Measurements from ENCODE around the gene VPS4B. TPM values are rescaled to one million over a fixed set of nuclear protein-coding genes. Genes with fewer than 3 reads are reported as not detected.

Gene VPS4B
- total and polyA plus RNA-seq, 2 donors (not counting 3 experiments of a cell fraction or from before 2014, with no cell fraction given): 10.5 to 54.7 TPM

- H3K9me1 ChIP-seq (replicated peaks; ENCODE audit: control insufficient read depth, extremely low read depth, insufficient read depth, low read length): no peaks in the 10 kb centered on the region
- no peaks in the 10 kb centered on the region for H4K20me1 ChIP-seq (replicated peaks; ENCODE audit: control insufficient read depth, extremely low read depth, insufficient read depth, low read length)
- BruUV-seq (replicated peaks): no TSS peak
- TF ChIP-seq MYC (IDR thresholded peaks at IDR 0.05; ENCODE audit: low read depth, low read length) (no peak), POLR2AphosphoS5 (IDR thresholded peaks at IDR 0.05; ENCODE audit: insufficient read depth, low read depth, low read length) (no peak), MAX (IDR thresholded peaks at IDR 0.05; ENCODE audit: insufficient read depth, insufficient read length) (no peak), EZH2 (IDR thresholded peaks at IDR 0.05; ENCODE audit: borderline replicate concordance, low read depth, low read length, severe bottlenecking) (no peak), POLR2A (IDR thresholded peaks at IDR 0.05; ENCODE audit: low read depth, low read length) (no peak), GATA2 (IDR thresholded peaks at IDR 0.05; ENCODE audit: insufficient read depth, insufficient read length, low read depth, low read length) (no peak), JUN (IDR thresholded peaks at IDR 0.05; ENCODE audit: borderline replicate concordance, insufficient read depth, insufficient read length, low read depth) (no peak), CTCF (IDR thresholded peaks at IDR 0.05; ENCODE audit: extremely low read depth in 1 of 2, insufficient read depth in 1 of 2, low read depth in 1 of 2, low read length in 2 of 2) (no peak), FOS (IDR thresholded peaks at IDR 0.05; ENCODE audit: borderline replicate concordance, insufficient read depth, low read length) (no peak)
- no peak for DNase-seq (ENCODE audit: low read depth, low spot score)
- dilution Hi-C loops (cut with MboI; ENCODE audit: extremely low pct_ligation_motif_present, low sequenced_read_pairs): no loop called here
- ChIA-PET POLR2A (no interaction called here), CTCF (no interaction called here)
- H3K79me2 ChIP-seq (ENCODE audit: control insufficient read depth, insufficient read depth, low read length): no peaks in the 10 kb centered on the region
- no peak for FAIRE-seq
- no peaks in the 10 kb centered on the region for H3K9me3 ChIP-seq (replicated peaks; ENCODE audit: control insufficient read depth, insufficient read depth, low read length)
- intact Hi-C loops (cut with micrococcal nuclease): no loop called here
- no peaks in the 10 kb centered on the region for H3K4me1 ChIP-seq (ENCODE audit: control insufficient read depth, extremely low read depth, insufficient read depth, low read length)
- no peak overlapping the region for H3K4me3 ChIP-seq (replicated peaks in 1 of 3; ENCODE audit: insufficient read depth in 1 of 3, low read depth in 1 of 3, low read length in 3 of 3)
- H3K4me2 ChIP-seq (ENCODE audit: insufficient read depth, low read length): no peak overlapping the region
- H3K36me3 ChIP-seq (ENCODE audit: control insufficient read depth in 2 of 2, extremely low read depth in 1 of 2, insufficient read depth in 2 of 2, low read length in 2 of 2): no peaks in the 10 kb centered on the region
- H3K27ac ChIP-seq (ENCODE audit: insufficient read depth, low read depth, low read length): no peak overlapping the region
- no peak overlapping the region for H2AFZ ChIP-seq (ENCODE audit: low read depth, low read length)
- peaks cover 8 to 9% of the 10 kb centered on the region in 2 experiments for H3K27me3 ChIP-seq (ENCODE audit: control insufficient read depth in 2 of 2, insufficient read depth in 2 of 2, low read length in 2 of 2)
- H3K9ac ChIP-seq (replicated peaks; ENCODE audit: extremely low read depth, insufficient read depth, low read length): no peak overlapping the region
Measured at GRCh38 chr18:63464434-63464833, 42.2 kb upstream of the VPS4B start.
